Measurements from ENCODE around the gene ATP2B2.

ATP2B2 gene

DNA sequence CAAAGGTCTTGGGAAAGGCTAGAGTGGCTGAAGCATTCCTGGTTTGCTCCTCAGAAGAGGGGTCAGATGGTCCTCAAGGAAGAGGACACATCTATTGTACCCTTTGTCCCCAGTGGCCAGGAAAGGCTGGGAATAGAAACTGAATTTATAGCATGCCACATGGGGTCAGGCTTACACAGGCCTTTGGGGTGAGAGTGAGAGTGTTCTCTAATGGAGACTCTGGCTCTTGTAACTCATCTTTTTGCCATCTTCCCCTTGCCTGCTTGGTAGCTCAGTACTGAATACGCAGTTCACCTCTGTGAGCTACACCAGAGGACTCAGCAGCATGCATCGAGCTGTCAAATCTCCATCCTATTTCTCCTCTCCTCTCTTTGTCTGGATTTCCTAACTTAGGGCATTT lies 87.5 kb downstream of the ATP2B2 start:
- TF ChIP-seq RARB (CRISPR knock-in tag; IDR thresholded peaks at IDR 0.05) (no peak), ZFP30 (CRISPR knock-in tag; IDR thresholded peaks at IDR 0.05) (no peak), SNAI2 (CRISPR knock-in tag; IDR thresholded peaks at IDR 0.05) (no peak), ZFP3 (CRISPR knock-in tag; IDR thresholded peaks at IDR 0.05) (no peak), ZC3H10 (CRISPR knock-in tag; IDR thresholded peaks at IDR 0.05) (no peak), BACH2 (CRISPR knock-in tag; IDR thresholded peaks at IDR 0.05; ENCODE audit: borderline replicate concordance) (no peak), ISL1 (CRISPR knock-in tag; IDR thresholded peaks at IDR 0.05) (no peak), TOX (CRISPR knock-in tag; IDR thresholded peaks at IDR 0.05; ENCODE audit: borderline replicate concordance) (no peak), CSDC2 (CRISPR knock-in tag; IDR thresholded peaks at IDR 0.05) (no peak), ZNF8 (CRISPR knock-in tag; IDR thresholded peaks at IDR 0.05) (no peak), ARNTL (CRISPR knock-in tag; IDR thresholded peaks at IDR 0.05; ENCODE audit: borderline replicate concordance, low read depth) (no peak), GLIS3 (CRISPR knock-in tag; IDR thresholded peaks at IDR 0.05) (no peak), ESRRG (CRISPR knock-in tag; IDR thresholded peaks at IDR 0.05) (no peak), OSR1 (CRISPR knock-in tag; IDR thresholded peaks at IDR 0.05) (no peak), ZNF70 (CRISPR knock-in tag; IDR thresholded peaks at IDR 0.05) (no peak)
- TF ChIP-seq, protein P1, sequence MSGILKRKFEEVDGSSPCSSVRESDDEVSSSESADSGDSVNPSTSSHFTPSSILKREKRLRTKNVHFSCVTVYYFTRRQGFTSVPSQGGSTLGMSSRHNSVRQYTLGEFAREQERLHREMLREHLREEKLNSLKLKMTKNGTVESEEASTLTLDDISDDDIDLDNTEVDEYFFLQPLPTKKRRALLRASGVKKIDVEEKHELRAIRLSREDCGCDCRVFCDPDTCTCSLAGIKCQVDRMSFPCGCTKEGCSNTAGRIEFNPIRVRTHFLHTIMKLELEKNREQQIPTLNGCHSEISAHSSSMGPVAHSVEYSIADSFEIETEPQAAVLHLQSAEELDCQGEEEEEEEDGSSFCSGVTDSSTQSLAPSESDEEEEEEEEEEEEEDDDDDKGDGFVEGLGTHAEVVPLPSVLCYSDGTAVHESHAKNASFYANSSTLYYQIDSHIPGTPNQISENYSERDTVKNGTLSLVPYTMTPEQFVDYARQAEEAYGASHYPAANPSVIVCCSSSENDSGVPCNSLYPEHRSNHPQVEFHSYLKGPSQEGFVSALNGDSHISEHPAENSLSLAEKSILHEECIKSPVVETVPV (CRISPR knock-in tag; IDR thresholded peaks at IDR 0.05) = no peak
- TF ChIP-seq, protein P2, sequence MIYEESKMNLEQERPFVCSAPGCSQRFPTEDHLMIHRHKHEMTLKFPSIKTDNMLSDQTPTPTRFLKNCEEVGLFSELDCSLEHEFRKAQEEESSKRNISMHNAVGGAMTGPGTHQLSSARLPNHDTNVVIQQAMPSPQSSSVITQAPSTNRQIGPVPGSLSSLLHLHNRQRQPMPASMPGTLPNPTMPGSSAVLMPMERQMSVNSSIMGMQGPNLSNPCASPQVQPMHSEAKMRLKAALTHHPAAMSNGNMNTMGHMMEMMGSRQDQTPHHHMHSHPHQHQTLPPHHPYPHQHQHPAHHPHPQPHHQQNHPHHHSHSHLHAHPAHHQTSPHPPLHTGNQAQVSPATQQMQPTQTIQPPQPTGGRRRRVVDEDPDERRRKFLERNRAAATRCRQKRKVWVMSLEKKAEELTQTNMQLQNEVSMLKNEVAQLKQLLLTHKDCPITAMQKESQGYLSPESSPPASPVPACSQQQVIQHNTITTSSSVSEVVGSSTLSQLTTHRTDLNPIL (CRISPR knock-in tag; IDR thresholded peaks at IDR 0.05; ENCODE audit: low read depth) = no peak
- TF ChIP-seq, protein P3, sequence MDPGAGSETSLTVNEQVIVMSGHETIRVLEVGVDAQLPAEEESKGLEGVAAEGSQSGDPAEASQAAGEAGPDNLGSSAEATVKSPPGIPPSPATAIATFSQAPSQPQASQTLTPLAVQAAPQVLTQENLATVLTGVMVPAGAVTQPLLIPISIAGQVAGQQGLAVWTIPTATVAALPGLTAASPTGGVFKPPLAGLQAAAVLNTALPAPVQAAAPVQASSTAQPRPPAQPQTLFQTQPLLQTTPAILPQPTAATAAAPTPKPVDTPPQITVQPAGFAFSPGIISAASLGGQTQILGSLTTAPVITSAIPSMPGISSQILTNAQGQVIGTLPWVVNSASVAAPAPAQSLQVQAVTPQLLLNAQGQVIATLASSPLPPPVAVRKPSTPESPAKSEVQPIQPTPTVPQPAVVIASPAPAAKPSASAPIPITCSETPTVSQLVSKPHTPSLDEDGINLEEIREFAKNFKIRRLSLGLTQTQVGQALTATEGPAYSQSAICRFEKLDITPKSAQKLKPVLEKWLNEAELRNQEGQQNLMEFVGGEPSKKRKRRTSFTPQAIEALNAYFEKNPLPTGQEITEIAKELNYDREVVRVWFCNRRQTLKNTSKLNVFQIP (CRISPR knock-in tag; IDR thresholded peaks at IDR 0.05; ENCODE audit: borderline replicate concordance, low read depth) = no peak
- TF ChIP-seq, protein P4, sequence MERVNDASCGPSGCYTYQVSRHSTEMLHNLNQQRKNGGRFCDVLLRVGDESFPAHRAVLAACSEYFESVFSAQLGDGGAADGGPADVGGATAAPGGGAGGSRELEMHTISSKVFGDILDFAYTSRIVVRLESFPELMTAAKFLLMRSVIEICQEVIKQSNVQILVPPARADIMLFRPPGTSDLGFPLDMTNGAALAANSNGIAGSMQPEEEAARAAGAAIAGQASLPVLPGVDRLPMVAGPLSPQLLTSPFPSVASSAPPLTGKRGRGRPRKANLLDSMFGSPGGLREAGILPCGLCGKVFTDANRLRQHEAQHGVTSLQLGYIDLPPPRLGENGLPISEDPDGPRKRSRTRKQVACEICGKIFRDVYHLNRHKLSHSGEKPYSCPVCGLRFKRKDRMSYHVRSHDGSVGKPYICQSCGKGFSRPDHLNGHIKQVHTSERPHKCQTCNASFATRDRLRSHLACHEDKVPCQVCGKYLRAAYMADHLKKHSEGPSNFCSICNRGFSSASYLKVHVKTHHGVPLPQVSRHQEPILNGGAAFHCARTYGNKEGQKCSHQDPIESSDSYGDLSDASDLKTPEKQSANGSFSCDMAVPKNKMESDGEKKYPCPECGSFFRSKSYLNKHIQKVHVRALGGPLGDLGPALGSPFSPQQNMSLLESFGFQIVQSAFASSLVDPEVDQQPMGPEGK (CRISPR knock-in tag; IDR thresholded peaks at IDR 0.05; ENCODE audit: borderline replicate concordance) = no peak
- peak; percentile 59 for ATAC-seq

DNA sequence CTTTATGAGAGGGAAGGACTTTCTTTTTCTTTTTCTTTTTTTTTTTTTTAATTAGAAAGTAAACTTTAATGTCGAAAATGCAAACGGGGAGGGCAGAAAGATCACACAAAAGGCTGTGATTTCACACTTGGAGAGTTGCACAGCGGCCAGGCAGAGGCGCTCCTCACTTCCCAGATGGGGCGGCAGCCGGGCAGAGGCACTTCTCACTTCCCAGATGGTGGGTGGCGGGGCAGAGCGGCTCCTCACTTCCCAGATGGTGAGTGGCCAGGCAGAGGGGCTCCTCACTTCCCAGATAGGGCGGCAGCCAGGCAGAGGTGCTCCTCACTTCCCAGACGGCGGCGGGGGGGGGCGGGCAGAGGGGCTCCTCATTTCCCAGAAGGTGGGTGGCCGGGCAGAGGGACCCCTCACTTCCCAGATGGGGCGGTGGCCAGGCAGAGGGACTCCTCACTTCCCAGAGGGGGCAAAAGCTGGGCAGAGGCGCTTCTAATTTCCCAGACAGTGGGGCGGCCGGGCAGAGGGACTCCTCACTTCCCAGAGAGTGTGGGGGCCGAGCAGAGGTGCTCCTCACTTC lies 88.6 kb downstream of the ATP2B2 start:
- ATAC-seq = no peak
- TF ChIP-seq, protein P5, sequence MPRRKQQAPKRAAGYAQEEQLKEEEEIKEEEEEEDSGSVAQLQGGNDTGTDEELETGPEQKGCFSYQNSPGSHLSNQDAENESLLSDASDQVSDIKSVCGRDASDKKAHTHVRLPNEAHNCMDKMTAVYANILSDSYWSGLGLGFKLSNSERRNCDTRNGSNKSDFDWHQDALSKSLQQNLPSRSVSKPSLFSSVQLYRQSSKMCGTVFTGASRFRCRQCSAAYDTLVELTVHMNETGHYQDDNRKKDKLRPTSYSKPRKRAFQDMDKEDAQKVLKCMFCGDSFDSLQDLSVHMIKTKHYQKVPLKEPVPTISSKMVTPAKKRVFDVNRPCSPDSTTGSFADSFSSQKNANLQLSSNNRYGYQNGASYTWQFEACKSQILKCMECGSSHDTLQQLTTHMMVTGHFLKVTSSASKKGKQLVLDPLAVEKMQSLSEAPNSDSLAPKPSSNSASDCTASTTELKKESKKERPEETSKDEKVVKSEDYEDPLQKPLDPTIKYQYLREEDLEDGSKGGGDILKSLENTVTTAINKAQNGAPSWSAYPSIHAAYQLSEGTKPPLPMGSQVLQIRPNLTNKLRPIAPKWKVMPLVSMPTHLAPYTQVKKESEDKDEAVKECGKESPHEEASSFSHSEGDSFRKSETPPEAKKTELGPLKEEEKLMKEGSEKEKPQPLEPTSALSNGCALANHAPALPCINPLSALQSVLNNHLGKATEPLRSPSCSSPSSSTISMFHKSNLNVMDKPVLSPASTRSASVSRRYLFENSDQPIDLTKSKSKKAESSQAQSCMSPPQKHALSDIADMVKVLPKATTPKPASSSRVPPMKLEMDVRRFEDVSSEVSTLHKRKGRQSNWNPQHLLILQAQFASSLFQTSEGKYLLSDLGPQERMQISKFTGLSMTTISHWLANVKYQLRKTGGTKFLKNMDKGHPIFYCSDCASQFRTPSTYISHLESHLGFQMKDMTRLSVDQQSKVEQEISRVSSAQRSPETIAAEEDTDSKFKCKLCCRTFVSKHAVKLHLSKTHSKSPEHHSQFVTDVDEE (CRISPR knock-in tag; IDR thresholded peaks at IDR 0.05) = no peak
- TF ChIP-seq ISL1 (CRISPR knock-in tag; IDR thresholded peaks at IDR 0.05) (no peak), ZNF8 (CRISPR knock-in tag; IDR thresholded peaks at IDR 0.05) (no peak), CSDC2 (CRISPR knock-in tag; IDR thresholded peaks at IDR 0.05) (no peak), ARNTL (CRISPR knock-in tag; IDR thresholded peaks at IDR 0.05; ENCODE audit: borderline replicate concordance, low read depth) (no peak)

DNA sequence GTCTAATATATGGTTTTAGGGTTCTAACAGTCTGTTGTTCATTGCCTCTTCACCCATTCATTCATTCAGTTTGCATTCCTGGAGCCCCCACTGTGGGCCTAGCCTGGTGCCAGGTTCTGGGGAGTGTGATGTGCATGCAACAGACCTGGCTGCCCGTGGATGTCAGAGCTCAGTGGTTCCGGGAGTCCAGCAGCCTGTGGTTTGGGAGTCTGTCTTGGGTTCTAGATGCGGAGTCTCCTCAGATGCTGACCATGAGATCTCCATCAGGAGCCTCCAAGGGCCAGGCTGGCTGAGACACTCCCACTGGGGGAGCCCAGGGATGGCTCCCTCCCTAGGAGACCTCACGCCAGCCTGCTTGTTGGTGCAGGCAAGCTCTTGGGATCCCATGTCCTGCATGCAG lies 92.3 kb downstream of the ATP2B2 start:
- ATAC-seq = no peak

More for the DNA sequence above, 92.3 kb downstream of the ATP2B2 start:
- no peak for TF ChIP-seq OSR1 (CRISPR knock-in tag; IDR thresholded peaks at IDR 0.05)
- TF ChIP-seq PPARA (CRISPR knock-in tag; IDR thresholded peaks at IDR 0.05; ENCODE audit: borderline replicate concordance) = no peak
- TF ChIP-seq ESRRG (CRISPR knock-in tag; IDR thresholded peaks at IDR 0.05) = no peak
- TF ChIP-seq TOX (CRISPR knock-in tag; IDR thresholded peaks at IDR 0.05; ENCODE audit: borderline replicate concordance) = no peak
- TF ChIP-seq RARB (CRISPR knock-in tag; IDR thresholded peaks at IDR 0.05) = no peak
- TF ChIP-seq ZNF8 (CRISPR knock-in tag; IDR thresholded peaks at IDR 0.05) = no peak
- TF ChIP-seq, protein P4 (CRISPR knock-in tag; IDR thresholded peaks at IDR 0.05; ENCODE audit: borderline replicate concordance) = no peak
- no peak for TF ChIP-seq ZNF565 (CRISPR knock-in tag; conservative IDR thresholded peaks at IDR 0.05; ENCODE audit: low read depth)
- TF ChIP-seq TCF4 (CRISPR knock-in tag; IDR thresholded peaks at IDR 0.05; ENCODE audit: borderline replicate concordance) = no peak

Data from SK-N-SH treated with all-trans-retinoic acid at 6 μM for 48 hours (cell line).